GM12874 (cell line): Measurements from ENCODE around the gene RNF207.

Experiments used
- TF ChIP-seq, protein P1 (sequence below): IDR thresholded peaks from 2 replicates; pipeline ENCODE4 v1.5.1; 2011; ENCODE audit warnings: low read depth, mild to moderate bottlenecking, control low read depth, low read length, moderate library complexity; ENCODE audit not compliant: insufficient read depth

RNF207 gene

DNA sequence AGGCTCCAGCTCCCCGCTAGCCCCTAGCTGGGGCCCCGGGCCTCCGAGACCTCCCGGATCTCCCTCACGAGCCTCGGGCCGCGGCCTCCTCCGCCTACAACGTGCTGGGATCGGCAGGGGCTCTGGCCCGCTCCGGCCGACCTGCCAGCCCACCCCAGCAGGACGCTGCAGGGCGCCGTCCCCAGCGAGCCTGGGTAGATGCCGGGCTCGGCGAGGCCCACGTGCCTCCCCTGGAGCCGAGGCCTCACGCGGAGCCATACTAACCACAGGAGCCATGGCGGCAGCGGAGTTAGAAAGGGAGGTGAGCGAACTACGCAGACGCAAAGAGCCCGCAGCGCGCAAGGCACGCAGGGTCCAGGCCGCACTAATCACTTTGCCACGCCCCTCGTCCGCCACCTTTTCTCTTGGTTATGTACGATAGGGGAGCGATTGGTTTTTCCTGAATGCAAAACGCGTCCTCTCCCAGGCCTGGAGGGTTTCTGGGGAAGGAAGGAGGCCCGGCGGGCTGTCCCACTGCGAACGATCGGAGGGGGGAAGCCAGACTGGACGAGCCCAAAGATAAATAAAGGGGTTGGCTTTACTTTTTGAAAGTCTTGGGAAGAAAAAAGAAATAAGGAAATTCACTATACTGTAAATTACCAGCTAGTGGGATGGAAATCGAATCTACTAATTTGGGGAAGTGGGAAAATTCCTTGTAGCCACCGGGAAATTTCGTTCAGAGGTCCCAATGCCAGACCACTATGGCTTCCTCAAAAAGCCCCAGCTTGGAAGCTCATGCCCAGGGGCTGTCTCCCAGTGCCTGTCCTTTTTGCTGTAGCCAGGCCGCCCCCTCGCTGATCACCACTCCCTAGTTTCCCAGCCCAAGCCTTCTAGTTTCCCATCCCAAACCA, 6.4 kb upstream of the RNF207 start, which contains the start of gene RPL22:
RPL22 (minus strand) TSS at position 298 of the 890 bp plus-strand sequence; CDS start at position 276, 22 bp downstream.
- TF ChIP-seq, protein P1, sequence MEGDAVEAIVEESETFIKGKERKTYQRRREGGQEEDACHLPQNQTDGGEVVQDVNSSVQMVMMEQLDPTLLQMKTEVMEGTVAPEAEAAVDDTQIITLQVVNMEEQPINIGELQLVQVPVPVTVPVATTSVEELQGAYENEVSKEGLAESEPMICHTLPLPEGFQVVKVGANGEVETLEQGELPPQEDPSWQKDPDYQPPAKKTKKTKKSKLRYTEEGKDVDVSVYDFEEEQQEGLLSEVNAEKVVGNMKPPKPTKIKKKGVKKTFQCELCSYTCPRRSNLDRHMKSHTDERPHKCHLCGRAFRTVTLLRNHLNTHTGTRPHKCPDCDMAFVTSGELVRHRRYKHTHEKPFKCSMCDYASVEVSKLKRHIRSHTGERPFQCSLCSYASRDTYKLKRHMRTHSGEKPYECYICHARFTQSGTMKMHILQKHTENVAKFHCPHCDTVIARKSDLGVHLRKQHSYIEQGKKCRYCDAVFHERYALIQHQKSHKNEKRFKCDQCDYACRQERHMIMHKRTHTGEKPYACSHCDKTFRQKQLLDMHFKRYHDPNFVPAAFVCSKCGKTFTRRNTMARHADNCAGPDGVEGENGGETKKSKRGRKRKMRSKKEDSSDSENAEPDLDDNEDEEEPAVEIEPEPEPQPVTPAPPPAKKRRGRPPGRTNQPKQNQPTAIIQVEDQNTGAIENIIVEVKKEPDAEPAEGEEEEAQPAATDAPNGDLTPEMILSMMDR = no peak

DNA sequence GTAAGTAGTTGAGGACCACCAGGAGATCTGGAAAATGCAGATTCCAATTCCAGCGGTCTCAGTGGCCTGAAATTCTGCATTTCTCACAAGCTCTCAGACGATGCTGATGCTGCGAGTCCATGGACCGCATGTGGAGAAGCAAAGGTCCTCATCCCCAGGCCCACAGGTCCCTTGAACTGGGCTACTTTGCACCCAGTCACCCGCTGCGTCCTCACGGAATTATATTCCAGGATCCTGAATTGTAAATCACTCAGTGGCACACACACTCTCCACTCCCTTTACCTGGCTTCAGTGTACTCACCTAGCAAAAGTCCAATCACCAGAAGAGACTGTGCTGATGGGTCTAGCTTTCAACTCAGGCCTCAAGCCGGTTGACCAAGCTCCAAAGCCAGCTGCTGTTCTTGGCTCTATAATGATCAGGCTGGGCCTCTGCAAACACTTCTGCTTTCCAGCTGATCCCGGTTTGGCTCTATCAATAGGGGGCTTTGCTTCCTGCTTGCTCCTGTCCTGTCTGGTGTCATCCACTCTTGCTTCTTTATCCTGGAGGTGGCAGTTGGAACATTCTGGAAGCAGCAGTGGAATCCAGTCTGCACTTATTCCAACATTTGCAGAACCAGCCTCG, 5.6 kb upstream of the RNF207 start:
- TF ChIP-seq, protein P1 = no peak

DNA sequence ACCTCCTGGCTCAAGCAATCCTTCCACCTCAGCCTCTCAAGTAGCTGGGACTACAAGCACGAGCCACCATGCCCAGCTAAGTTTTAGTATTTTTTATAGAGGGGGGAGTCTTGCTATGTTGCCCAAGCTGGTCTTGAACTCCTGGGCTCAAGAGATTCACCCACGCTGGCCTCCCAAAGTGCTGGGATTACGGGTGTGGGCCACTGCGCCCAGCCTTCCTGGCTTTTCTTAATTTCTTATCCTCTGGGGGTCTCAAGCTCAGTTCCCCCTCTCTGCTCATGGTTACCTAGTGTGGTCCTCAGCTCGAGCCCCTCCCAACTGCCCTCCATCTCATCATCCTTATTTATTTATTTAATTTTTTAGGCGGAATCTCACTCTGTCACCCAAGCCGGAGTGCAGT, 3.7 kb upstream of the RNF207 start:
- TF ChIP-seq, protein P1 = no peak

DNA sequence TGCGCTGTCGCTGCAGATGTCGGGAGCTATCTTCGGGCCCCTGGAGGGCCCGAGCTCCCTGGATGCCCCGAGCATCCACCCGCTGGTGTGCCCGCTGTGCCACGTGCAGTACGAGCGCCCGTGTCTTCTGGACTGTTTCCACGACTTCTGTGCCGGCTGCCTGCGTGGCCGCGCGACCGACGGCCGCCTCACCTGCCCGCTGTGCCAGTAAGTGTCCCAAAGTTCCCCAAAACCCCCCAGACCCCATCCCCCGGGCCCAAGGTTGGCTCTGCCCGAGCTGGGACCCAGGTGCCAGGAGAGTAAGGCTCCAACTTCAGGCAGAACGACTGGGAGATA, 569 bp downstream of the RNF207 start:
- TF ChIP-seq, protein P1 = no peak

DNA sequence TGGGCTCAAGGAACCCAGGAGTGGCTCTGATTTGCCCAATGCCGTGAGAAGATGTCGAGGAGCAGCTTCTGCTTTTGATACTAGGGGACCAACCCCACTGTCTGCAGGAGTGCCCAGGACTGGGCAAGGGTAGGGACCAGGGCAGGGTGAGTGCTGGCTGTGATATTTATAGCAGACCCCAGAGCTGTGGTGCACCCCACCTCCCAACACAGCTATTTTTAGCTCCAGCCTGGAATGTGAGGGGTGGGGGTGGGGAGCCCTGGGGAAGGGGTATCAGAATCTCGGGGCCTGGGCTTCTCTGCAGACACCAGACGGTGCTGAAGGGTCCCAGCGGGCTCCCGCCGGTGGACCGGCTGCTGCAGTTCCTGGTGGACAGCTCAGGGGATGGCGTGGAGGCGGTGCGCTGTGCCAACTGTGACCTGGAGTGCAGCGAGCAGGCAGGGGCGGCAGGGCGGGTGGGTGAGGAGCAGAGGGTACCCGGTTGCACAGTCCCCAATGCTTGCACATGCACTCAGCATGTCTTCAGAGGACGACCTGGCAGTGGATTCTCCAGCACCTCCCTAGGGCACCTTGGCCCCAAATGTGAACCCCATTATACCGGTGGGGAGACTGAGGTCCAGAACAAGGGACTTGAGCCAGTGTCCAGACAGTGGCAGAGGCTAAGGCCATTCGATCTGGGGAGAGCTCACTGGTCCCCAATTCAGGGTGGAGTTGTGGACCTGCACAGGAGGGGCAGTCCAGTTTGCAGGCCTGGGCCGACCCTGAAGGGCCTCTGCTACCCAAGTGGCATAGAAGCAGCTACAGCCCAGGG, 1.4 kb downstream of the RNF207 start:
- TF ChIP-seq, protein P1 = no peak

DNA sequence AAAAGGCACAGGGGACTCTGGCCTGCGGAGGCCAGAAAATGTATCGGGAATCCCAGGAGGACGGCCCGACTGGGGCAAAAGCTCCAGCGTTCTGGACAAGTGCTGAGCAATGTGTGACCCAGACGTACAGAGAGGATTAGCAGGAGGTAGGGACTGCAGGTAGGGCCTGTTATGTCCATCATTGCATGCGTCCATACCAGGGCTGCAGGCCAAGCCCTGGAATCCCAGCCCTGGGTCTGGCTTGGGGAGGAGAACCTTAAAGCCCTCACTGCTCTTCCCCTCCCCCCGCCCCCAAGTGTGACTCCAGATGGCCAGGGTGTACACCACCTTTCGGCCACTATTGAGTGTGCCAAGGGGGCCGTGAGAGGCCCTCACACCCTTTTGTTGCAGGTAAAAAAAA, 2.0 kb downstream of the RNF207 start:
- TF ChIP-seq, protein P1 = no peak
